ENCODE measurements around the gene RFNG. TPM values are rescaled to one million over a fixed set of nuclear protein-coding genes. Genes with fewer than 3 reads are reported as not detected.

RFNG gene
- total RNA-seq, 1 donor from 2014 or later, result 21.1 TPM

DNA sequence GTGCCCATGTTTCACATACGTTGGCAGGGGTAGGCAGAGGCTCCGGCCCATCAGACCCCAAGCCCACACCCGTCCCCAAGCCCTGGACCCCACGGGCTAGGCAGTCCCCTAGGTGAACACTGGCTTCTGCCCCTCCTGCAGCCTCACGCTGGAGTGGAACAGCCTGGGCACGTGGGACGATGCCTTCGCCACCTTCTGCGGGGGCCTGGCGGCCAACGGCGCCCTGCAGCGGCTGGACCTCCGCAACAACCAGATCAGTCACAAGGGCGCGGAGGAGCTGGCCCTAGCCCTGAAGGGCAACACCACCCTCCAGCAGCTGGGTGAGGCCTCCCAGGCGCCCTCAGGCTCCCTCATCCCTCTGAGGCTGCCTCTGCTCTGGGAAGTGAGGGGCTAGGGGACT lies 26.8 kb downstream of the RFNG start:
- intact Hi-C loops (cut with micrococcal nuclease), result no loop called here
- H3K27ac ChIP-seq (replicated peaks), result no peak overlapping the region
- TF ChIP-seq, protein P1, sequence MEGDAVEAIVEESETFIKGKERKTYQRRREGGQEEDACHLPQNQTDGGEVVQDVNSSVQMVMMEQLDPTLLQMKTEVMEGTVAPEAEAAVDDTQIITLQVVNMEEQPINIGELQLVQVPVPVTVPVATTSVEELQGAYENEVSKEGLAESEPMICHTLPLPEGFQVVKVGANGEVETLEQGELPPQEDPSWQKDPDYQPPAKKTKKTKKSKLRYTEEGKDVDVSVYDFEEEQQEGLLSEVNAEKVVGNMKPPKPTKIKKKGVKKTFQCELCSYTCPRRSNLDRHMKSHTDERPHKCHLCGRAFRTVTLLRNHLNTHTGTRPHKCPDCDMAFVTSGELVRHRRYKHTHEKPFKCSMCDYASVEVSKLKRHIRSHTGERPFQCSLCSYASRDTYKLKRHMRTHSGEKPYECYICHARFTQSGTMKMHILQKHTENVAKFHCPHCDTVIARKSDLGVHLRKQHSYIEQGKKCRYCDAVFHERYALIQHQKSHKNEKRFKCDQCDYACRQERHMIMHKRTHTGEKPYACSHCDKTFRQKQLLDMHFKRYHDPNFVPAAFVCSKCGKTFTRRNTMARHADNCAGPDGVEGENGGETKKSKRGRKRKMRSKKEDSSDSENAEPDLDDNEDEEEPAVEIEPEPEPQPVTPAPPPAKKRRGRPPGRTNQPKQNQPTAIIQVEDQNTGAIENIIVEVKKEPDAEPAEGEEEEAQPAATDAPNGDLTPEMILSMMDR (IDR thresholded peaks at IDR 0.05; ENCODE audit: borderline replicate concordance), result no peak

GRCh38 chr17:82023447-82024241 lies 28.0 kb downstream of the RFNG start:
- Histone ChIP-seq H3K36me3 (no peaks in the 10 kb centered on the region), H3K27ac (replicated peaks) (peak overlapping the region; percentile 71), H3K4me3 (peak overlapping the region; percentile 97), H3K27me3 (ENCODE audit: low read depth) (no peaks in the 10 kb centered on the region), H3K9me3 (replicated peaks) (no peaks in the 10 kb centered on the region), H3K4me1 (peaks cover 37% of the 10 kb centered on the region)
- intact Hi-C loops (cut with micrococcal nuclease), result no loop called here
- no peak for DNase-seq
- TF ChIP-seq, protein P1 (IDR thresholded peaks at IDR 0.05; ENCODE audit: borderline replicate concordance), result no peak

More for the DNA sequence above, 26.8 kb downstream of the RFNG start:
- DNase-seq, result no peak
- H3K27me3 ChIP-seq (ENCODE audit: low read depth), result no peaks in the 10 kb centered on the region
- peaks cover 46% of the 10 kb centered on the region for H3K4me1 ChIP-seq
- H3K9me3 ChIP-seq (replicated peaks), result no peaks in the 10 kb centered on the region
- H3K36me3 ChIP-seq, result no peaks in the 10 kb centered on the region
- no peak overlapping the region for H3K4me3 ChIP-seq

DNA sequence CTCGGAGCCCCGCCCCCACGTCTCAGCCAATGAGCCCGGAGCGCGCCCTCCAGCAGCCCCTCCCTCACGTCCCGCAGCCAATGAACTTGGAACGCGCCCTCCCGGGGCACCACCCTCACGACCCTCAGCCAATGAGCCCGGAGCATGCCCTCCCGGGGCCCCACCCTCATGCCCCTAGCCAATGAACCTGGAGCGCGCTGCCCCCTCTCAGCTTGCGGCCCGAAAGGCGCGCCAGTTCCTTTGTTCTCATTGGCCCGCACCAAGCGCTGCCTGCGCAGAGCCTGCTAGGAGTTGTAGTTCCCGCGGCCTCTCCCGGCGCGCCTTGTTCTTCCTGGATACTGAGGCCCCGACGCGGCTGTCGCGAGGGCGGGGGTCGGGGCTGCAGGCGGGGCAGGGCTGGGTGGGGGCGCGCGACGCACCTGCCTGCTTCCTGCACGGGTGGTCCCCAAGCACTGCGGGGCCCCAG lies 28.6 kb downstream of the RFNG start, which contains the start of gene LRRC45:
Gene LRRC45 (plus strand): TSS at position 325 of the 466 bp plus-strand sequence. CDS start 339 bp downstream, outside the sequence.
- Histone ChIP-seq H3K27ac (replicated peaks) (peak within 1 kb of the TSS; percentile 79), H3K27me3 (ENCODE audit: low read depth) (no peaks in the 10 kb centered on the region), H3K4me3 (peak within 1 kb of the TSS; percentile 97), H3K36me3 (no peaks in the 10 kb centered on the region), H3K4me1 (peaks cover 37% of the 10 kb centered on the region), H3K9me3 (replicated peaks) (no peaks in the 10 kb centered on the region)
- TF ChIP-seq, protein P1 (IDR thresholded peaks at IDR 0.05; ENCODE audit: borderline replicate concordance), result no peak
- intact Hi-C loops (cut with micrococcal nuclease), result no loop called here
- DNase-seq, result peak; percentile 100

DNA sequence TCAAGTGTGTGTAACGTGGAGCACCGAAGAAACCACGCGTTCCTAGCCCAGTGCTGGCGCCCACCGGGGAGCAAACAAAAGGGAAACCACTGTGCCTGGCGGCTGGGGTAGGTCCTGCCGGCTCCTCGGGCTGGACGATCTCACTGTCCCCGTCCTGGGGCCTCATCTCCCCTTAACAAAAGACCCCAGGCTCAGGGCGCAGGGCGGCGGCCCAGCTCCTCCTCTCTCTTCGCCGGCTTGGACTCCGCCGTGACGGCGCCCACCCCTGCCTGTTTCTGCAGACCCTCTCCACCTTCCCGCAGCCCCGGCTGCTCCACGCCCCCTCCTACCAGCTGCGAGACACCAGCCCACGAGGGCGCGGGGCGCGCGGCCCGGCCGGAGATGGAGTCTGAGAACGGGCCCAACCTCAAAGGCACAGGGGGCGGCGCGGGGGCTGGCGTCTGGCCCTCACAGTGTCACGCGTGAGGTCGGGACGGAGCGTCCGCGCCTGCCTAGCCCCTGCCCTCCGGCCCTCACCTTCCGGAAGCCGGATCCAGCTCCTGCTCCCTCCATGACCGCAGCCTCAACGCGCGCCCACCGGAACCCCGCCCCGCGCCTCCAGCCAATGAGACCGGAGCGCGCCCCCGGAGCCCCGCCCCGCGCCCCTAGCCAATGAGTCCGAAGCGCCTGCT lies 29.2 kb downstream of the RFNG start, which contains the start of gene CENPX:
Gene CENPX (minus strand): TSS at position 569 of the 671 bp plus-strand sequence. CDS start 17 bp downstream, at position 552.
- H3K4me1 ChIP-seq, result peaks cover 37% of the 10 kb centered on the region
- H3K36me3 ChIP-seq, result no peaks in the 10 kb centered on the region
- DNase-seq, result no peak
- TF ChIP-seq, protein P1 (IDR thresholded peaks at IDR 0.05; ENCODE audit: borderline replicate concordance), result no peak
- H3K27ac ChIP-seq (replicated peaks), result peak within 1 kb of the TSS; percentile 79
- no peaks in the 10 kb centered on the region for H3K9me3 ChIP-seq (replicated peaks)
- no peaks in the 10 kb centered on the region for H3K27me3 ChIP-seq (ENCODE audit: low read depth)
- intact Hi-C loops (cut with micrococcal nuclease), result no loop called here
- peak within 1 kb of the TSS; percentile 97 for H3K4me3 ChIP-seq

- TF ChIP-seq, protein P1 (IDR thresholded peaks at IDR 0.05; ENCODE audit: borderline replicate concordance), result no peak
- no peaks in the 10 kb centered on the region for H3K27me3 ChIP-seq (ENCODE audit: low read depth)
- H3K9me3 ChIP-seq (replicated peaks), result no peaks in the 10 kb centered on the region
- peak overlapping the region; percentile 97 for H3K4me3 ChIP-seq
- peak overlapping the region; percentile 79 for H3K27ac ChIP-seq (replicated peaks)
- DNase-seq, result no peak
- H3K4me1 ChIP-seq, result peaks cover 37% of the 10 kb centered on the region
- H3K36me3 ChIP-seq, result no peaks in the 10 kb centered on the region
- intact Hi-C loops (cut with micrococcal nuclease), result no loop called here
Observed at GRCh38 chr17:82021900-82022309, 29.7 kb downstream of the RFNG start.
